GM21619 (cell line): ENCODE measurements around the gene CAMK2B.

Source experiments
- ATAC-seq: cut with Tn5 transposase; IDR thresholded peaks from one replicate; pipeline ENCODE4 v1.9.1; 2021; ENCODE audit not compliant: unreplicated experiment

Gene CAMK2B

GRCh38 chr7:44325201-44325671, at the start of gene CAMK2B:
TSS of gene CAMK2B (minus strand) at chr7:44325594. CDS start at chr7:44325421, 173 bp downstream.
- ATAC-seq = no peak

- ATAC-seq = no peak
Observed at GRCh38 chr7:44374007-44374763, 48.8 kb upstream of the CAMK2B start.

- no peak for ATAC-seq
Observed at GRCh38 chr7:44373418-44373740, 48.0 kb upstream of the CAMK2B start.

- ATAC-seq = no peak
Observed at GRCh38 chr7:44372560-44373417, 47.4 kb upstream of the CAMK2B start.

- no peak for ATAC-seq
Observed at GRCh38 chr7:44368885-44369284, 43.5 kb upstream of the CAMK2B start.

- ATAC-seq = no peak
Observed at GRCh38 chr7:44368455-44368854, 43.1 kb upstream of the CAMK2B start.

GRCh38 chr7:44367475-44368043, 42.2 kb upstream of the CAMK2B start:
- ATAC-seq = no peak

- ATAC-seq = no peak
Observed at GRCh38 chr7:44366986-44367385, 41.6 kb upstream of the CAMK2B start.

- no peak for ATAC-seq
Observed at GRCh38 chr7:44353668-44354067, 28.3 kb upstream of the CAMK2B start.

- ATAC-seq = no peak
Observed at GRCh38 chr7:44348851-44349781, 23.7 kb upstream of the CAMK2B start.

GRCh38 chr7:44348300-44348699, 22.9 kb upstream of the CAMK2B start:
- ATAC-seq = no peak

GRCh38 chr7:44347546-44348114, 22.2 kb upstream of the CAMK2B start:
- ATAC-seq = no peak

- ATAC-seq = no peak
Observed at GRCh38 chr7:44346063-44346462, 20.7 kb upstream of the CAMK2B start.

- no peak for ATAC-seq
Observed at GRCh38 chr7:44341401-44341800, 16.0 kb upstream of the CAMK2B start.

GRCh38 chr7:44338600-44338999, 13.2 kb upstream of the CAMK2B start:
- ATAC-seq = no peak

- ATAC-seq = no peak
Observed at GRCh38 chr7:44336491-44336890, 11.1 kb upstream of the CAMK2B start.

- no peak for ATAC-seq
Observed at GRCh38 chr7:44335184-44335583, 9.8 kb upstream of the CAMK2B start.

- no peak for ATAC-seq
Observed at GRCh38 chr7:44334734-44335097, 9.3 kb upstream of the CAMK2B start.

- no peak for ATAC-seq
Observed at GRCh38 chr7:44333911-44334733, 8.7 kb upstream of the CAMK2B start.

GRCh38 chr7:44331682-44332081, 6.3 kb upstream of the CAMK2B start:
- no peak for ATAC-seq
